Kidney epithelial cell (primary cell): ENCODE results near the gene THSD4. TPM values are rescaled to one million over a fixed set of nuclear protein-coding genes. Genes with fewer than 3 reads are reported as not detected.
A peak's percentile ranks its signal among the peaks of the same experiment; 100 is the strongest.

Experiments
- DNase-seq: peaks from one replicate; pipeline ENCODE4 v3.0.0-alpha.2; 2010; ENCODE audit warnings: low read depth
- H3K27me3 ChIP-seq: 2 replicates; pipeline ENCODE4 v1.6.0; 2011; ENCODE audit warnings: low read length; ENCODE audit not compliant: control insufficient read depth, insufficient read depth
- H3K36me3 ChIP-seq: 2 replicates; pipeline ENCODE4 v1.5.1; 2011; ENCODE audit warnings: low read length; ENCODE audit not compliant: control insufficient read depth, insufficient read depth
- H3K4me3 ChIP-seq: 2 replicates; pipeline ENCODE4 v1.5.1; 2011; ENCODE audit warnings: low read depth, mild to moderate bottlenecking, control low read depth, low read length
- CTCF ChIP-seq: IDR thresholded peaks from 2 replicates; pipeline ENCODE4 v1.5.1; 2011; ENCODE audit warnings: mild to moderate bottlenecking, moderate library complexity, low read length, control low read depth, inconsistent platforms; ENCODE audit not compliant: insufficient read depth, poor library complexity, severe bottlenecking
- total RNA-seq: library from RNA; depleted of rRNA; stranded (reverse); fragments of >200 nt; gene quantifications from 2 replicates; pipeline ENCODE4 v1.2.3, GENCODE V29; 2015

THSD4 gene
- total RNA-seq, 1 donor from 2014 or later = 17.7 TPM

GRCh38 chr15:71409541-71409940 lies 294.3 kb downstream of the THSD4 start:
- TF ChIP-seq CTCF = no peak
- no peak for DNase-seq
- H3K4me3 ChIP-seq = no peak overlapping the region

GRCh38 chr15:71410347-71410746 lies 295.1 kb downstream of the THSD4 start:
- DNase-seq = no peak
- Histone ChIP-seq H3K36me3 (no peaks in the 10 kb centered on the region), H3K4me3 (no peak overlapping the region), H3K27me3 (no peaks in the 10 kb centered on the region)
- TF ChIP-seq CTCF = no peak

More at GRCh38 chr15:71409541-71409940, 294.3 kb downstream of the THSD4 start:
- H3K27me3 ChIP-seq = no peaks in the 10 kb centered on the region
- H3K36me3 ChIP-seq = no peaks in the 10 kb centered on the region

GRCh38 chr15:71411538-71412482 lies 296.5 kb downstream of the THSD4 start:
- no peak overlapping the region for H3K4me3 ChIP-seq
- peak; percentile 35 for TF ChIP-seq CTCF
- DNase-seq = peak; percentile 57
- H3K27me3 ChIP-seq = no peaks in the 10 kb centered on the region
- H3K36me3 ChIP-seq = no peaks in the 10 kb centered on the region

GRCh38 chr15:71413419-71413818 lies 298.1 kb downstream of the THSD4 start:
- TF ChIP-seq CTCF = no peak
- no peaks in the 10 kb centered on the region for H3K36me3 ChIP-seq

GRCh38 chr15:71414853-71415252 lies 299.6 kb downstream of the THSD4 start:
- Histone ChIP-seq H3K4me3 (no peak overlapping the region), H3K27me3 (no peaks in the 10 kb centered on the region), H3K36me3 (no peaks in the 10 kb centered on the region)
- DNase-seq = no peak
- no peak for TF ChIP-seq CTCF

More at GRCh38 chr15:71413419-71413818, 298.1 kb downstream of the THSD4 start:
- Histone ChIP-seq H3K4me3 (no peak overlapping the region), H3K27me3 (no peaks in the 10 kb centered on the region)
- DNase-seq = no peak
